GM21447 (cell line): ENCODE data around the gene ATG12.
"Not testable (repeated sequence)": the region's sequence is repeated elsewhere in the genome, so short reads cannot be mapped to it uniquely, and the experiment has no call there.

Experiments
- ATAC-seq: cut with Tn5 transposase; IDR thresholded peaks from one replicate; pipeline ENCODE4 v1.9.1; 2021; ENCODE audit not compliant: unreplicated experiment

Gene ATG12

DNA sequence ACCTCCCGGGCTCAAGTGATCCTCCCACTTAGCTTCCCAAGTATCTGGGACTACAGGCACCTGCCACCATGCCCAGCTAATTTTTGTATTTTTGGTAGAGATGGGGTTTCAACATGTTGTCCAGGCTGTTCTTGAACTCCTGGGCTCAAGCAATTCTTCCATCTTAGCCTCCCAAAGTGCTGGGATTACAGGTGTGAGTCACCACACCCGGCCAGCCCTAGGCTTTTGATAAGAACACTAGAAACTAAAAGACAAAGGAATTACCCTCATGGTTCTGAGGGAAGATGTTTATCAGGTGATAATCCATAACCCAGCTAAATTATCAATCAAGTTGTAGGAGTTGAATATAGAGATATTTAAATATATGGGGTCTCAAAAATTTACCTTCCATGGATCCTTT, 33.3 kb downstream of the ATG12 start:
- ATAC-seq: not testable (repeated sequence)

DNA sequence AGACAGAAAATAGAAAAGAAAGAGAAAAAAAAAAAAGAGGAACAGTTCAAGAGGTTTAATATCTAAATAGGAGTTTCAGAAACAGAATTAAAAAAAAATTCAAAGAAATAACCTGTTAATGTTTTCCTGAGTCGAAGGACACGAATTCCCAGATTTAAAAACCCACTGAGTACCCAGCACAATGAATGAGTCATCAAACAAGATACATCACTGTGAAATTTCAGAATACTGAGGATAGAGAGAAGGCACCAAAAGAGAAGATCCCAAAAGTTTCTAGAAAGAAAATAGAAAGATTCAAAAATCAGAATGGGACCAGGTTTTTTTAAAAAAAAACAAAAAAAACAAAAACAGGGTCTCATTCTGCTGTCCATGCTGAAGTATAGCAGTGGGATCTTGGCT, 33.7 kb downstream of the ATG12 start:
- ATAC-seq: no peak

DNA sequence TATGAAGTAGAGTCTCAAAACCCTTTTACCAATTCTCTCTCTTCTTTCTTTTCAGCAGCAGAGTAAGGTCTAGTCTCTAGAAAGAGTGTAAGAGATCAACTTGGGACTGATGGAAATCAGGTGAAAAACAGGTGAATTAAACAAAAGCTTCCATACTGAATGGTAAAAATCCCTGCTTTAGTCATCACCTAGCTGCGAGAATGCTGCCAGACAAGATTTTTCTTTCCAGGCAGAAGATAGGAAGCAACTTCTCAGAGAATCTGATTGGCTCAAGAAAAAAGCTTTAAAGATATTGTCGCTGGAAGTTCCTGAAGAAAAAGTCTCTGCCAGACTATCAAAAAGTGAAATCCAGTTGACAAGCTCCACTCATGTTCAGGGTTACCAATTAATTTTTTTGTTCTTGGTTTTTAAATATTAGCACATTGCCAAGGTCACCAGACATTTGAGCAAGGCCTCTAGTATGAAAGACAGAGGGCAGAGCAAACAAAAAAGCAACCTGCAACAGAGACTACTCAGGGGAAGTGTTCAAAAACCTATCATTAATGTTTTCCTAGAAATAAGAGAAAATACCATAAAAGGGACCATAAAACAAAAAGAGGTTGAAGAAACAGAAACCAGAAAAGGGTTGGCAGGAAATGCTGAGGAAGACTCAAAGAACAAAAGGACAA, 34.2 kb downstream of the ATG12 start:
- no peak for ATAC-seq

DNA sequence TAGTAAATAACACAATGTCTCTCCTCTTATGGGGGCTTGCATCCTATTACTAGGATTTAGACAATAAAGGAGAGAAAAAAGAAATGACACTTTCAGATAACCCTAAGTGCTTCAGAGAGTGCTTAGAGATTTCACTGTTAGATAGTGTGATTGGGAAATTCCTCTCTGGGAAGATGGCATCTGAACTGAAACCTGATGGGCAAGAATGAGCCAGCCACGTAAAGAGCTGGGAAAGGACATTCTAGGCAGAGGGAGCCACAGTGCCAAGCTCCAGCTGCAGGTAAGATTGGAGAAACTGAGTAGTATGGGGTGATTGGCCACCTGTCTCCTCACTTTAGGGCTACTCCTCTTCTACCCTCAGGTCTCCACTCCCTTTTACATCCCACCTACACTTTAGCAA, 39.4 kb downstream of the ATG12 start:
- ATAC-seq: no peak

DNA sequence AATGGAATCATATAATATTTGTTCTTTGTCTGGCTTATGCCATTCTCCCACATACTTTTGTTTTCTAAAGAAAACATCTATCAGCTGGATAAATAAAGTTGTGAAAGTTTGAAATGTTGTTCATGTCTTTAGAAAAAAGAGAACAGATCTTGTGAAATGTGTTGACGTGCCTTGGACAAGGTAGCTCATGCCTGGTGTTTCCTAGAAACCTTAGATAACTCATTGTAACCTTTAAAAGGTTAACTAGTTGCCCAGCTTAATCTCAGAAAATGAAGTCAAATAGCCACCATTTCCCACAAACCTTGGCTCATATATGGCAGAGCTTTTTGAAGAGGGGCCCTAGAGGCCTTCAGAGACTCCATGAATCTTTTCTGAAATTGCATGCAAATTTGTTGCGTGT, 40.2 kb downstream of the ATG12 start:
- no peak for ATAC-seq

DNA sequence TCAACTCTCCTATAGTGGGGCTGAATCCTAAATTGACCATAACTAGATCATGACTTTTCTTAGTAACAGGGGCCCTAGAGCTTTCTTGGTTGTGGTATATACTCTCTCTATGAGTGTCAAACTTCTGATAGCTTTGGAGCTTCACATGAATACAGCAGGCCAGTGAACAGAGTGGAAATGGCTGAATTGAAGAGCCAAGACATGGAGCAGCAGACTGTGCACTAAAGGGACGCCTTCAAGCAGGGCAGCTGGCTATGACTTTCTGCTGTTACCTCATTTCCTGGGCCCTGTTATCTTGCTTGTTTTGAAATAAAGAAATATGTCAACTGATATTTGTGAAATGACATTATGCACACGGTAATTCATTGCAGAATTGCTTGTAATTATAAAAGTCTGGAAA, 41.3 kb downstream of the ATG12 start:
- ATAC-seq: no peak

DNA sequence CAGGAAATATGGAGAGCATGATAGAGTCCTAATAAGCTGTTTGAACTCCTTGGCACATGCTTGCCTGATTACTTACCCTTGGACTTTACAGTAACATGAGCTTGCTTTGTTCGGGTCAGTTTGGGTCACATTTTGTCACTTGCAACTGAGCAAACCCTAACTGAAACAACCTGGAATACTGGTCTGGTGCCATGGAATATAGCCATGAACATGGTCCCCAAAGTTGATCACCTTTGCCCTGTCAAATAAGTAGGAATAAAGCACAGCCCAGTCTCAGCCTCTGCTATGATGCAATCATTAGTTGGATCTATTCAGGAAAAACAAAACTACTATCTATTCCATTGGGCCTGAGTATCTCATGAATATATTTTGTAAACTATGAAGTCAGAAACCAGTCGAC, 43.1 kb downstream of the ATG12 start:
- no peak for ATAC-seq

DNA sequence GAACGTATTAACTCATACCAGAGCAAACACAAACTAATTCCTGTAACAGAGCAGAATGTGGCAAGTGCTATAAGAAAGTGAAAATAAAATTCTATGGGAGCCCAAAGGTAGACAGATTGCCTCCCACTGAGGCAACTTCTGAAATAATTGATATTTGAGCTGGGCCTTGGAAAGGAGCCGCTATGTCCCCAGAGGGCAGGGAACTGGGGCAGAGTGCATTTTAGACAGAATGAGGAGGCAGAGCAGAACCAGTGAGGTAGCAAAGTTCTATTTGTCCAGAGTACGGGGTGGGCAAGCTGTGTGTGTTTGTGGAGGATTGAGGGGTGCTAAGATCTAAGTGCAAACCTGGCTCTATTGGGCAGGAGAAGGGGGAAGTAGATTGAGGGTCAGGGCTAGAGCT, 44.7 kb downstream of the ATG12 start:
- no peak for ATAC-seq

DNA sequence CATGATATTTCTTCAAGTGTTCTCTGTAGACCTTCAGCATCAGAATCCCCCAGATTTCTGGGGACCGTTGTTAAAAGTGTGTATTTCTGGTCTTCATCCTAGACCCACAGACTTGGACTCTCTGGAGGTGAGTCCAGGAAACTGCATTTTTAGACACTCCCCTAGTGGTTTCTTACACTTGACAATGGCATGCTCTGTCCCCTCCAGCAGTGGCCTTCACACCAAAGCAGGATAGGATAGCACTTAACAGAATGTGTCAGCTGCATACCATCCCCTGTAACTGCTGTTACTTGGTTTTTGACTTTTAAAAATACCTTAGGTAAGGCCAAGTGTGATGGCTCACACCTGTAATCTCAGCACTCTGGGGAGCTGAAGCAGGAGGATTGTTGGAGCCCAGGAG, 45.7 kb downstream of the ATG12 start:
- no peak for ATAC-seq

DNA sequence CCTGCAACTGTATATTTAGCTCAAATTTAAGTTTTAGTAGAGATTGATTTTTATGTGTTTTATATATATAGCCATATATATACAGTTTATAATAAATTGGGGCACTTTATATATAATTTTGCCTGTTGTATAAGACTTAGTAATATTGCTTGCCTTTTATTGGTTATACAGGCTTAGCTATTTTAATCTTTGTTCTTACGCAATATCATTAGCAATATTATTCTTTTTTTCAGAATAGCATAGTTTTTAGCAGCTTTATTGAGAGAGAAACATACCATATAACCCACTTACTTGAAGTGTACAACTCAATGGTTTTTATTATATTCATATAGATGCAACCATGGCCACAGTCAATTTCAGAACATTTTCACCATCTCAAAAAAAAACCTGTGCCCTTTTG, 52.9 kb downstream of the ATG12 start:
- no peak for ATAC-seq

DNA sequence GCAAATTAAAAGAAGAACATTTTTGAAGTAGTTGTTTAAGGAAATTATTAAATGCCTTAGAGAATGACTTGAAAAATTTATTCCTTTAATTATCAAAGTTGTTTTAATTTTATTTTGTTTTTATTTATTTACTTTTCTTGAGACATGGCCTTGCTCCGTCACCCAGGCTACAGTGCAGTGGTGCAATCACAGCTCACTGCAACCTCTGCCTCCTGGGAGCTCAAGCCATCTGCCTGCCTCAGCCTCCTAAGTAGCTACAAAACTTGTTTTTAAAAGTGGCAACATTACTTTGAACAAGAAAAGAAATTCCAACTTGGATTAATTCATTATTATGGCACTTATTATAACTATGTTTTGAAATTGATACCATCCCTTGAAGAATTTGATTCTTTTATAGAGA, 53.9 kb downstream of the ATG12 start:
- no peak for ATAC-seq

DNA sequence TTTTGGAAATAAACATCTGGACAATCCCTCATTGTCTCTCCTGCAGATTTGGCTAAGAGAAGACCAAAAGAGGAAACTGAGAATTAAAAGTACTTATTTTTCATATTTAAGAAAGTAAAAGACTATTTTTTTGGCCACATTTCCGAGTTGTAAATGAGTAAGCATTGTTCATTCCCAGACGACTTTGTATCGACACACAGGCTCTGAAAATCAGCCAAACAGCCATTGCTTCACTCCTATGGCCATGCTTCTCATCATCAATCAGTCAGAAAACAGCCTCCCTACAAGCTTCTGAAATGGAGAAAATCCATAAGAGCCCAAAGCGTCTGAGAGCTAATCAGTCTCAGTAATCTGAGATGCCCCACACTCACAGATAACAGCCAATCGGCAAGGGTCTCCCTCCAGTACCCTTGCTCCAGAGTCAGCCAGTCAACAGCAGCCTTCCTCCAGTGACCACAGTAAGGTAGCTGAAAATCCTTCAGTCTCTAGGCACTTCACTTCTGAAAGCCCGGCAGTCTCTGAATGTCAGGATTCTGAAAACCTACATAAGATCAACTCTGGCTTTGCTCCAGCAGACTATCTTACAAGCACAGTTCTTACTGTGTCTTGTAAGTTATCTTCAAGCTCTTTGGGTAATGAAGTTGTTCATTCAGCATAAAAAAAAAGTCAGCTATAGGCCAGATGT, 55.8 kb downstream of the ATG12 start:
- ATAC-seq: no peak

DNA sequence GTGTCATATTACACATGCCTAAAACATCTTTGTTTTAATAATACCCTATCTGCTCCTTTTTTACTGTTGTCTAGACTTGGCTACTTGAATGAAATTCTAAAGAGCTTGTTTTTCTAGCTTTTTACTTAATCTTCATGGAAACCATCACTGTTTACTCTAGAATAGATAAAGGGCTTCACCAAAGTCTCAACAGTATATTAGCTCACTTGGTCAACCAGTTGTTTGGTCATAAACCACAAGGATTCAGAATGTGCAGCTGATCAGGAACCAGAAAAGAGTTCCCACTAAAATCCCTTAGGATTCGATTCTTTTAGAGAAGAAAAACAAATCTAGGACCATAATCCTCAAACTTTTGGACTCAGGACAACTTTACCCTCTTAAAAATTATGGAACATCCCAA, 62.9 kb downstream of the ATG12 start:
- ATAC-seq: no peak
